ENCODE results near the gene EXOC7.

DNA sequence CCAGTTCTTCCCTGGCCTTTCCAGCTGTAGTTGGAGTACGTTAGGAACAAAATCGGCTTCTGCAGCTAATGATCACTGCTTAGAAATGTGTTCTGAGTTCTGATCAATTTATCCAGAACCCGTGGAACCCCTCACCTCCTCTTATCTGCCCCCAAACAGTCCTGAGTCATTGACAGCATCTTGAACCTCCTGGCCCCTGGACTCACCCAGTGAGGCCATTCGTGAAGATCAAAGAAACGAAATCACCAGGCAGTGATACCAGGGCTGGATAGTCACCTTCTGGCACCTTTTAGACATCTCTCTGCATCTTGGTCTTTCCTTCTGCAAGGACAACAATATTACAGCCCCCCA is 17.0 kb upstream of the EXOC7 start:
- TF ChIP-seq, protein P1, sequence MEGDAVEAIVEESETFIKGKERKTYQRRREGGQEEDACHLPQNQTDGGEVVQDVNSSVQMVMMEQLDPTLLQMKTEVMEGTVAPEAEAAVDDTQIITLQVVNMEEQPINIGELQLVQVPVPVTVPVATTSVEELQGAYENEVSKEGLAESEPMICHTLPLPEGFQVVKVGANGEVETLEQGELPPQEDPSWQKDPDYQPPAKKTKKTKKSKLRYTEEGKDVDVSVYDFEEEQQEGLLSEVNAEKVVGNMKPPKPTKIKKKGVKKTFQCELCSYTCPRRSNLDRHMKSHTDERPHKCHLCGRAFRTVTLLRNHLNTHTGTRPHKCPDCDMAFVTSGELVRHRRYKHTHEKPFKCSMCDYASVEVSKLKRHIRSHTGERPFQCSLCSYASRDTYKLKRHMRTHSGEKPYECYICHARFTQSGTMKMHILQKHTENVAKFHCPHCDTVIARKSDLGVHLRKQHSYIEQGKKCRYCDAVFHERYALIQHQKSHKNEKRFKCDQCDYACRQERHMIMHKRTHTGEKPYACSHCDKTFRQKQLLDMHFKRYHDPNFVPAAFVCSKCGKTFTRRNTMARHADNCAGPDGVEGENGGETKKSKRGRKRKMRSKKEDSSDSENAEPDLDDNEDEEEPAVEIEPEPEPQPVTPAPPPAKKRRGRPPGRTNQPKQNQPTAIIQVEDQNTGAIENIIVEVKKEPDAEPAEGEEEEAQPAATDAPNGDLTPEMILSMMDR (conservative IDR thresholded peaks at IDR 0.05 in 1 of 2, IDR thresholded peaks at IDR 0.05 in 1 of 2; ENCODE audit: low read depth in 1 of 2, low read length in 2 of 2), result no peak
- TF ChIP-seq EZH2 (IDR thresholded peaks at IDR 0.05; ENCODE audit: low read length, missing control alignments), result no peak

All from fibroblast of lung (primary cell).